ENCODE results near the gene KCNIP1.

GRCh38 chr5:170769246-170769645 is 265.4 kb downstream of the KCNIP1 start:
- TF ChIP-seq POLR2A (IDR thresholded peaks at IDR 0.05; ENCODE audit: extremely low read depth, insufficient read length), result no peak
- TF ChIP-seq CTCF (IDR thresholded peaks at IDR 0.05; ENCODE audit: low read depth, low read length), result no peak

Data from NB4 (cell line).